ENCODE data around the gene RUNX1.

DNA sequence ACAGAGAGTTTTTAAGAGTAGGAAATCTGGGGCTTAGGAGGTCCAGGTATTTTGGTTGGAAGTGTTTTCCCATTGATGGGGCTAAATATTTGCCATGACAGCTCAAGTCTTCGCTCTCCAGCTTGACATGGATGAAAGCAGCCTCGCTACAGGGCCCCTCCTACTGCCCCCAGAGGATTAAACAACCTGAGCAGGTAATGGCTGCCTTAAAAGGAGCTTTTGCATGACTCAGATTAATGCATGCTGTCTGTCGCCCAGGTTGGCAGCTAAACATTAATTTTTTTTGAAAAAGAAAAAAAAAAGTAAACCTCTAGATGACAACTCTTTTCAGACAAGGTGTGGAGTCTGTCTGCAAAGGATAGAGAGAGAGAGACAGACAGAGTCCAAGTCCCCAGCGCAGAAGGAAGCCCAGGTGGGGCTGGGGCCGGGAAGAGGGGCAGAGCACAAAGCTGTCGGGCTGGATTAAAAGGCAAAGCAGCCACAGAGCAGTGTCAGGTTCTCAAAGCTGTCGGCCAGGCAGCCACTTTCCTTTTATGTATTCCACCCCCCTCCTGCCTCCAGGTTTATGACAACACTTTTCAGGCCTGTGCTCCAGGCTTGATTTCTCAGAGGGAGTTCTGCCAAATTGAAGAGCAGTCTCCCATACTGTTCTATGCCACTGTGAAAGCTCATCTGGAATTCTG lies 252.4 kb downstream of the RUNX1 start:
- TF ChIP-seq POLR2A (IDR thresholded peaks at IDR 0.05) (no peak), POLR2AphosphoS5 (IDR thresholded peaks at IDR 0.05) (no peak), EP300 (IDR thresholded peaks at IDR 0.05) (no peak)
- TF ChIP-seq, protein P1, sequence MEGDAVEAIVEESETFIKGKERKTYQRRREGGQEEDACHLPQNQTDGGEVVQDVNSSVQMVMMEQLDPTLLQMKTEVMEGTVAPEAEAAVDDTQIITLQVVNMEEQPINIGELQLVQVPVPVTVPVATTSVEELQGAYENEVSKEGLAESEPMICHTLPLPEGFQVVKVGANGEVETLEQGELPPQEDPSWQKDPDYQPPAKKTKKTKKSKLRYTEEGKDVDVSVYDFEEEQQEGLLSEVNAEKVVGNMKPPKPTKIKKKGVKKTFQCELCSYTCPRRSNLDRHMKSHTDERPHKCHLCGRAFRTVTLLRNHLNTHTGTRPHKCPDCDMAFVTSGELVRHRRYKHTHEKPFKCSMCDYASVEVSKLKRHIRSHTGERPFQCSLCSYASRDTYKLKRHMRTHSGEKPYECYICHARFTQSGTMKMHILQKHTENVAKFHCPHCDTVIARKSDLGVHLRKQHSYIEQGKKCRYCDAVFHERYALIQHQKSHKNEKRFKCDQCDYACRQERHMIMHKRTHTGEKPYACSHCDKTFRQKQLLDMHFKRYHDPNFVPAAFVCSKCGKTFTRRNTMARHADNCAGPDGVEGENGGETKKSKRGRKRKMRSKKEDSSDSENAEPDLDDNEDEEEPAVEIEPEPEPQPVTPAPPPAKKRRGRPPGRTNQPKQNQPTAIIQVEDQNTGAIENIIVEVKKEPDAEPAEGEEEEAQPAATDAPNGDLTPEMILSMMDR (IDR thresholded peaks at IDR 0.05): no peak
